GM12878 (cell line): ENCODE data around the gene CCDC91. TPM values are rescaled to one million over a fixed set of nuclear protein-coding genes. Genes with fewer than 3 reads are reported as not detected.

Experiments
- ATAC-seq: fragments of 200-7000 bp; cut with Tn5 transposase; 3 replicates; pipeline ENCODE4 v1.9.1; 2020; ENCODE audit warnings: mild to moderate bottlenecking, moderate library complexity
- BruUV-seq: library from RNA; stranded (reverse); fragments of 400-500 nt; replicated peaks from 2 replicates; lab custom pipeline; 2021; lab: Mats Ljungman, UMichigan
- CTCF ChIA-PET: fragments of 300-600 bp; sonication (Branson Sonifier 250); formaldehyde crosslinking; extraction: SDS; loops from one replicate; lab custom pipeline; 2021; ENCODE audit warnings: inconsistent platforms; lab: Yijun Ruan, JAX
- POLR2A ChIA-PET: fragments of 350-600 bp; formaldehyde crosslinking; extraction: SDS; loops from one replicate; lab custom pipeline; 2021; ENCODE audit warnings: inconsistent platforms; lab: Charles Lee
- RAD21 ChIA-PET: fragments of 300-600 bp; sonication (Branson Sonifier 250); formaldehyde crosslinking; loops from one replicate; lab custom pipeline; 2023; ENCODE audit warnings: antibody characterized with exemption; ENCODE audit not compliant: unreplicated experiment; lab: Charles Lee
- SMC1A ChIA-PET: fragments of 300-600 bp; sonication (Branson Sonifier 250); formaldehyde crosslinking; loops from one replicate; lab custom pipeline; 2023; ENCODE audit not compliant: unreplicated experiment, uncharacterized antibody; lab: Charles Lee
- DNase-seq: peaks from one replicate; pipeline ENCODE4 v3.0.0-alpha.2; 2011; ENCODE audit warnings: low read depth, low spot score
- FAIRE-seq: peaks from 3 replicates; lab custom pipeline; 2011; peaks lifted over from hg19 to GRCh38; lab: Jason Lieb, UNC
- H2AFZ ChIP-seq: 2 replicates; pipeline ENCODE4 v1.6.0; 2011; ENCODE audit warnings: low read depth, low read length, control low read depth; ENCODE audit not compliant: control insufficient read depth
- H3K27ac ChIP-seq: 2 replicates; pipeline ENCODE4 v1.5.1; 2011; ENCODE audit warnings: control low read depth; ENCODE audit not compliant: control insufficient read depth, insufficient read depth
- H3K27me3 ChIP-seq, 2 experiments: replicated peaks in 1 of 2; 2 replicates each; pipeline versions ENCODE4 v1.6.0 to v1.6.1; 2011; ENCODE audit warnings: low read length in 1 of 2; ENCODE audit not compliant: control insufficient read depth in 2 of 2, insufficient read depth in 2 of 2
- H3K36me3 ChIP-seq, 2 experiments: 2 replicates each; pipeline ENCODE4 v1.5.1; 2011; ENCODE audit warnings: low read length in 1 of 2; ENCODE audit not compliant: control insufficient read depth in 2 of 2, insufficient read depth in 2 of 2
- H3K4me1 ChIP-seq: 2 replicates; pipeline ENCODE4 v1.6.1; 2011; ENCODE audit warnings: mild to moderate bottlenecking, low read length, moderate library complexity, mixed read lengths; ENCODE audit not compliant: control insufficient read depth, insufficient read depth
- H3K4me2 ChIP-seq: 2 replicates; pipeline ENCODE4 v1.6.0; 2011; ENCODE audit warnings: control low read depth; ENCODE audit not compliant: control insufficient read depth, insufficient read depth
- H3K4me3 ChIP-seq: fragments of 200-600 bp; sonication (generic); 2 replicates; pipeline ENCODE4 v1.5.1; 2016
- H3K79me2 ChIP-seq: 2 replicates; pipeline ENCODE4 v1.6.0; 2011; ENCODE audit warnings: low read length; ENCODE audit not compliant: control insufficient read depth, insufficient read depth
- H3K9ac ChIP-seq: 2 replicates; pipeline ENCODE4 v1.8.0; 2011; ENCODE audit warnings: low read length, control low read depth, mixed read lengths; ENCODE audit not compliant: control insufficient read depth, insufficient read depth
- H3K9me3 ChIP-seq: replicated peaks from 3 replicates; pipeline ENCODE4 v1.5.1; 2011; ENCODE audit warnings: mild to moderate bottlenecking, low read length; ENCODE audit not compliant: control insufficient read depth, insufficient read depth
- H4K20me1 ChIP-seq: 2 replicates; pipeline ENCODE4 v1.6.0; 2011; ENCODE audit not compliant: control insufficient read depth, insufficient read depth
- EP300 ChIP-seq, 2 experiments: fragments of 150-350 bp in 1 of 2; IDR thresholded peaks; 2 replicates each; pipeline ENCODE4 v1.6.1; 2011 to 2012; ENCODE audit warnings: low read depth in 2 of 2, low read length in 2 of 2, borderline replicate concordance in 1 of 2, improper control_type of control experiment in 1 of 2, inconsistent platforms in 1 of 2; ENCODE audit not compliant: control insufficient read depth in 1 of 2
- MEF2A ChIP-seq: IDR thresholded peaks from 2 replicates; pipeline ENCODE4 v1.6.1; 2011; ENCODE audit warnings: low read depth, mild to moderate bottlenecking, low read length, moderate library complexity; ENCODE audit not compliant: insufficient read depth
- NR2F1 ChIP-seq: fragments of 450-650 bp; conservative IDR thresholded peaks from 2 replicates; pipeline ENCODE4 v1.6.1; 2017; ENCODE audit warnings: mild to moderate bottlenecking
- NRF1 ChIP-seq: conservative IDR thresholded peaks from 2 replicates; pipeline ENCODE4 v1.6.1; 2011; ENCODE audit warnings: mild to moderate bottlenecking, low read depth, low read length, improper control_type of control experiment
- SMC3 ChIP-seq: IDR thresholded peaks from 2 replicates; pipeline ENCODE4 v1.6.1; 2011; ENCODE audit warnings: low read length, improper control_type of control experiment, borderline replicate concordance
- STAT3 ChIP-seq: IDR thresholded peaks from 2 replicates; pipeline ENCODE4 v1.6.1; 2011; ENCODE audit warnings: low read depth, low read length, improper control_type of control experiment
- whole genome bisulfite sequencing: methylation state at CpG from one replicate; pipeline ENCODE4 v1.1.6; 2016; ENCODE audit warnings: low lambda C conversion rate; ENCODE audit not compliant: insufficient replicate concordance, insufficient coverage; ENCODE audit errors: missing lambda C conversion rate; 5-methylcytosine and 5-hydroxymethylcytosine counted together
- in situ Hi-C: fragments of 300-500 bp; cut with MboI; formaldehyde crosslinking; loops from 9 replicates; pipeline ENCODE4 v1.14.3; 2018; ENCODE audit warnings: mixed read lengths
- intact Hi-C: fragments of 100-400 bp; cut with micrococcal nuclease; formaldehyde crosslinking; loops from one replicate; pipeline ENCODE4 v1.14.2; 2022; ENCODE audit not compliant: unreplicated experiment
- polyA plus RNA-seq, 11 experiments: library from polyadenylated mRNA; depleted of rRNA in 4 of 11; unstranded in 6 of 11; stranded (reverse) in 5 of 11; fragments of >200 nt; fragmentation: Nextera tagmentation in 4 of 11; fragmentation: Illumina TruSeq in 1 of 11; extraction: Ambion mirVana in 4 of 11; extraction: Trizol in 1 of 11; gene quantifications; 1 replicate in 1 of 11; 2 replicates in 10 of 11; pipeline versions ENCODE4 v1.2.1 to v1.2.3, GENCODE V29; 2011 to 2016; ENCODE audit warnings: inconsistent platforms in 2 of 11, missing spikeins in 2 of 11, low read depth in 1 of 11
- total RNA-seq, 4 experiments: library from RNA; depleted of rRNA in 3 of 4; stranded (reverse); fragments of >200 nt in 3 of 4; fragmentation: Illumina TruSeq in 1 of 4; extraction: Trizol in 1 of 4; gene quantifications; 2 replicates each; pipeline versions ENCODE4 v1.2.1 to v1.2.3, GENCODE V29; 2013 to 2021
- TF ChIP-seq, protein P1 (sequence below): fragments of 450-650 bp; IDR thresholded peaks from 2 replicates; pipeline ENCODE4 v1.6.1; 2018; ENCODE audit warnings: mild to moderate bottlenecking, low read depth, moderate library complexity; ENCODE audit not compliant: partially characterized antibody
- TF ChIP-seq, protein P2 (sequence below): fragments of 450-650 bp; IDR thresholded peaks from 2 replicates; pipeline ENCODE4 v1.6.1; 2017; ENCODE audit warnings: mild to moderate bottlenecking, moderate library complexity

CCDC91 gene
- total and polyA plus RNA-seq, 10 of the 15 experiments (the other 5 are each of a cell fraction or from before 2014, with no cell fraction given): 6.1 to 24.9 (median 16.5) TPM

DNA sequence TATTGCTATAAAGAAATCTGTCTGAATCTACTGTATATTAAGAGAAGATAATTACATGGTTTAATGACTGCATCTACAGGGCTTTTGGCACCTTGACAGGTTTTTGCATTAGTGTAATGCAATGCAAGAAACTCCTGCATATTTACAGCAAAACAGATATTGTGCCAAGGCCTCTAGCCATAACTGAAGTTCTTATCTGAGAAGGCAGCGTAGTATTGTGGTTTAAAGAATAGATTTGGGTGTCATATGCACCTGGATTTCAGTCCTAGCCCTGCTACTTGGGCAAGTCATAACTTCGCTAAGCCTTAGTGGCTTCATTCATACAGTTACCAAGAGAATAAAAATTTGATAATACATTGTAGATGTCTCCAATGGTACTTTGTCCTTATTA lies 350.1 kb downstream of the CCDC91 start:
- ChIA-PET SMC1A (no interaction called here), RAD21 (no interaction called here), CTCF (no interaction called here), POLR2A (no interaction called here)
- Histone ChIP-seq H3K4me2 (no peak overlapping the region), H3K79me2 (no peaks in the 10 kb centered on the region), H3K36me3 (no peaks in the 10 kb centered on the region; a peak in 1 of 4 replicates), H3K27me3 (no peaks in the 10 kb centered on the region), H4K20me1 (no peaks in the 10 kb centered on the region), H2AFZ (no peak overlapping the region), H3K9me3 (no peaks in the 10 kb centered on the region; the same call in 2 of the 3 replicates), H3K27ac (no peak overlapping the region), H3K4me3 (no peak overlapping the region), H3K4me1 (no peaks in the 10 kb centered on the region), H3K9ac (no peak overlapping the region)
- intact Hi-C loops: no loop called here
- FAIRE-seq (no peak), ATAC-seq (no peak), DNase-seq (no peak)
- TF ChIP-seq STAT3 (no peak), EP300 (IDR thresholded peaks at IDR 0.05; ENCODE audit: borderline replicate concordance in 1 of 2, control insufficient read depth in 1 of 2, low read depth in 2 of 2, low read length in 2 of 2) (no peak), MEF2A (no peak), NRF1 (no peak), SMC3 (no peak), NR2F1 (no peak)
- TF ChIP-seq, protein P1, sequence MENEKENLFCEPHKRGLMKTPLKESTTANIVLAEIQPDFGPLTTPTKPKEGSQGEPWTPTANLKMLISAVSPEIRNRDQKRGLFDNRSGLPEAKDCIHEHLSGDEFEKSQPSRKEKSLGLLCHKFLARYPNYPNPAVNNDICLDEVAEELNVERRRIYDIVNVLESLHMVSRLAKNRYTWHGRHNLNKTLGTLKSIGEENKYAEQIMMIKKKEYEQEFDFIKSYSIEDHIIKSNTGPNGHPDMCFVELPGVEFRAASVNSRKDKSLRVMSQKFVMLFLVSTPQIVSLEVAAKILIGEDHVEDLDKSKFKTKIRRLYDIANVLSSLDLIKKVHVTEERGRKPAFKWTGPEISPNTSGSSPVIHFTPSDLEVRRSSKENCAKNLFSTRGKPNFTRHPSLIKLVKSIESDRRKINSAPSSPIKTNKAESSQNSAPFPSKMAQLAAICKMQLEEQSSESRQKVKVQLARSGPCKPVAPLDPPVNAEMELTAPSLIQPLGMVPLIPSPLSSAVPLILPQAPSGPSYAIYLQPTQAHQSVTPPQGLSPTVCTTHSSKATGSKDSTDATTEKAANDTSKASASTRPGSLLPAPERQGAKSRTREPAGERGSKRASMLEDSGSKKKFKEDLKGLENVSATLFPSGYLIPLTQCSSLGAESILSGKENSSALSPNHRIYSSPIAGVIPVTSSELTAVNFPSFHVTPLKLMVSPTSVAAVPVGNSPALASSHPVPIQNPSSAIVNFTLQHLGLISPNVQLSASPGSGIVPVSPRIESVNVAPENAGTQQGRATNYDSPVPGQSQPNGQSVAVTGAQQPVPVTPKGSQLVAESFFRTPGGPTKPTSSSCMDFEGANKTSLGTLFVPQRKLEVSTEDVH: no peak
- TF ChIP-seq, protein P2, sequence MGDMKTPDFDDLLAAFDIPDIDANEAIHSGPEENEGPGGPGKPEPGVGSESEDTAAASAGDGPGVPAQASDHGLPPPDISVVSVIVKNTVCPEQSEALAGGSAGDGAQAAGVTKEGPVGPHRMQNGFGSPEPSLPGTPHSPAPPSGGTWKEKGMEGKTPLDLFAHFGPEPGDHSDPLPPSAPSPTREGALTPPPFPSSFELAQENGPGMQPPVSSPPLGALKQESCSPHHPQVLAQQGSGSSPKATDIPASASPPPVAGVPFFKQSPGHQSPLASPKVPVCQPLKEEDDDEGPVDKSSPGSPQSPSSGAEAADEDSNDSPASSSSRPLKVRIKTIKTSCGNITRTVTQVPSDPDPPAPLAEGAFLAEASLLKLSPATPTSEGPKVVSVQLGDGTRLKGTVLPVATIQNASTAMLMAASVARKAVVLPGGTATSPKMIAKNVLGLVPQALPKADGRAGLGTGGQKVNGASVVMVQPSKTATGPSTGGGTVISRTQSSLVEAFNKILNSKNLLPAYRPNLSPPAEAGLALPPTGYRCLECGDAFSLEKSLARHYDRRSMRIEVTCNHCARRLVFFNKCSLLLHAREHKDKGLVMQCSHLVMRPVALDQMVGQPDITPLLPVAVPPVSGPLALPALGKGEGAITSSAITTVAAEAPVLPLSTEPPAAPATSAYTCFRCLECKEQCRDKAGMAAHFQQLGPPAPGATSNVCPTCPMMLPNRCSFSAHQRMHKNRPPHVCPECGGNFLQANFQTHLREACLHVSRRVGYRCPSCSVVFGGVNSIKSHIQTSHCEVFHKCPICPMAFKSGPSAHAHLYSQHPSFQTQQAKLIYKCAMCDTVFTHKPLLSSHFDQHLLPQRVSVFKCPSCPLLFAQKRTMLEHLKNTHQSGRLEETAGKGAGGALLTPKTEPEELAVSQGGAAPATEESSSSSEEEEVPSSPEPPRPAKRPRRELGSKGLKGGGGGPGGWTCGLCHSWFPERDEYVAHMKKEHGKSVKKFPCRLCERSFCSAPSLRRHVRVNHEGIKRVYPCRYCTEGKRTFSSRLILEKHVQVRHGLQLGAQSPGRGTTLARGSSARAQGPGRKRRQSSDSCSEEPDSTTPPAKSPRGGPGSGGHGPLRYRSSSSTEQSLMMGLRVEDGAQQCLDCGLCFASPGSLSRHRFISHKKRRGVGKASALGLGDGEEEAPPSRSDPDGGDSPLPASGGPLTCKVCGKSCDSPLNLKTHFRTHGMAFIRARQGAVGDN: no peak
- 96% methylated on average over 2 of the region's 2 CpGs for WGBS
- BruUV-seq: no TSS peak
- in situ Hi-C loops: no loop called here
